ENCODE data around the gene NTMT1. TPM values are rescaled to one million over a fixed set of nuclear protein-coding genes. Genes with fewer than 3 reads are reported as not detected.

The NTMT1 gene
- total and polyA plus RNA-seq, 9 of the 15 experiments (the other 6 are each of a cell fraction or from before 2014, with no cell fraction given), result 42.1 to 116 (median 74.7) TPM

DNA sequence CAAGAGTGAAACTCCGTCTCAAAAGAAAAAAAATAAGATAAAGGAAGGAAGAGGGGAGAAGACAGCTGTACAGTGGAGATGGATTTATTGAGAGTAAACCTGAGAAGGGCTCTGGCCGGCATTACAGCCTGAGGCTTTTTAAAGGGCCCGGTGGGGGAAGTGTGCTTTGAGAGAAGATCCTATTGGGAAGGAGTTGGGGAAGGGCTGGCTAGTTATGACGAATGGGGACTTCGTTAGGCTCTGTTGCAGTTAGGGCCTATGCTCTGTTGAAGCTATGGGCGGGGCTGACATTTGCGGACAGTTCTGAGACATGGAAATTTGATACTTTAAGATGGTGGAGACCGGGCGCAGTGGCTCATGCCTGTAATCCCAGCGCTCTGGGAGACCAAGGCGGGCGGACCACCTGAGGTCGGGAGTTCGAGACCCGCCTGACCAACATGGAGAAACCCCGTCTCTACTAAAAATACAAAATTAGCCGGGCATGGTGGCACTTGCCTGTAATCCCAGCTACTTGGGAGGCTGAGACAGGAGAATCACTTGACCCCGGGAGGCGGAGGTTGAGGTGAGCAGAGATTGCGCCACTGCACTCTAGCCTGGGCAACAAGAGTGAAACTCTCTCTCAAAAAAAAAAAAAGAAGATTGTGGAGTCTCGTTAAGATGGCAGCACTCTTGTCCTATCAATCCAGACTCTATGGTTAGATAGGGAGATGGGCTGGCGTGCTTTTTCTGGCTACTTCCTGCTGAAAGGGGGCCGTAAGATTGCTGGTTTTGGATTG lies 38.3 kb upstream of the NTMT1 start (continued):
- TF ChIP-seq, protein P1, sequence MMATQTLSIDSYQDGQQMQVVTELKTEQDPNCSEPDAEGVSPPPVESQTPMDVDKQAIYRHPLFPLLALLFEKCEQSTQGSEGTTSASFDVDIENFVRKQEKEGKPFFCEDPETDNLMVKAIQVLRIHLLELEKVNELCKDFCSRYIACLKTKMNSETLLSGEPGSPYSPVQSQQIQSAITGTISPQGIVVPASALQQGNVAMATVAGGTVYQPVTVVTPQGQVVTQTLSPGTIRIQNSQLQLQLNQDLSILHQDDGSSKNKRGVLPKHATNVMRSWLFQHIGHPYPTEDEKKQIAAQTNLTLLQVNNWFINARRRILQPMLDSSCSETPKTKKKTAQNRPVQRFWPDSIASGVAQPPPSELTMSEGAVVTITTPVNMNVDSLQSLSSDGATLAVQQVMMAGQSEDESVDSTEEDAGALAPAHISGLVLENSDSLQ (IDR thresholded peaks at IDR 0.05), result peak; percentile 89
- TF ChIP-seq NCOA1 (IDR thresholded peaks at IDR 0.05; ENCODE audit: low read depth) (no peak), SMARCA4 (IDR thresholded peaks at IDR 0.05) (peak; percentile 60; the same call in 1 of the 2 replicates), NUFIP1 (IDR thresholded peaks at IDR 0.05; ENCODE audit: partially characterized antibody) (no peak), EP400 (IDR thresholded peaks at IDR 0.05) (peak; percentile 45), ZBTB33 (CRISPR knock-in tag; IDR thresholded peaks at IDR 0.05) (peak; percentile 53; the same call in 1 of the 2 replicates), TEAD2 (tag; IDR thresholded peaks at IDR 0.05) (peak; percentile 70; the same call in 1 of the 2 replicates), BCOR (IDR thresholded peaks at IDR 0.05) (peak; percentile 85), DPF2 (IDR thresholded peaks at IDR 0.05) (peak; percentile 76), CAMTA2 (CRISPR knock-in tag; conservative IDR thresholded peaks at IDR 0.05) (no peak), PHF21A (IDR thresholded peaks at IDR 0.05; ENCODE audit: borderline replicate concordance, low read depth) (peak; percentile 61; the same call in 1 of the 2 replicates), NEUROD1 (IDR thresholded peaks at IDR 0.05; ENCODE audit: borderline replicate concordance, low read depth, low read length, partially characterized antibody) (peak; percentile 35), KHSRP (IDR thresholded peaks at IDR 0.05) (no peak), ZC3H4 (CRISPR knock-in tag; IDR thresholded peaks at IDR 0.05; ENCODE audit: borderline replicate concordance) (no peak), ZNF740 (CRISPR knock-in tag; IDR thresholded peaks at IDR 0.05) (no peak), ZNF740 (tag; IDR thresholded peaks at IDR 0.05) (peak in 1 of 2 experiments; percentile 87; a peak in 3 of 4 replicates), SREBF1 (IDR thresholded peaks at IDR 0.05; ENCODE audit: borderline replicate concordance, low read depth, low read length) (no peak), DDX20 (tag; IDR thresholded peaks at IDR 0.05; ENCODE audit: low read depth) (peak; percentile 86), MTA2 (IDR thresholded peaks at IDR 0.05; ENCODE audit: low read depth) (no peak), ZBTB17 (CRISPR knock-in tag; IDR thresholded peaks at IDR 0.05) (peak; percentile 65; the same call in 1 of the 2 replicates), ZKSCAN8 (CRISPR knock-in tag; IDR thresholded peaks at IDR 0.05) (peak; percentile 49; the same call in 1 of the 2 replicates)
- TF ChIP-seq, protein P2, sequence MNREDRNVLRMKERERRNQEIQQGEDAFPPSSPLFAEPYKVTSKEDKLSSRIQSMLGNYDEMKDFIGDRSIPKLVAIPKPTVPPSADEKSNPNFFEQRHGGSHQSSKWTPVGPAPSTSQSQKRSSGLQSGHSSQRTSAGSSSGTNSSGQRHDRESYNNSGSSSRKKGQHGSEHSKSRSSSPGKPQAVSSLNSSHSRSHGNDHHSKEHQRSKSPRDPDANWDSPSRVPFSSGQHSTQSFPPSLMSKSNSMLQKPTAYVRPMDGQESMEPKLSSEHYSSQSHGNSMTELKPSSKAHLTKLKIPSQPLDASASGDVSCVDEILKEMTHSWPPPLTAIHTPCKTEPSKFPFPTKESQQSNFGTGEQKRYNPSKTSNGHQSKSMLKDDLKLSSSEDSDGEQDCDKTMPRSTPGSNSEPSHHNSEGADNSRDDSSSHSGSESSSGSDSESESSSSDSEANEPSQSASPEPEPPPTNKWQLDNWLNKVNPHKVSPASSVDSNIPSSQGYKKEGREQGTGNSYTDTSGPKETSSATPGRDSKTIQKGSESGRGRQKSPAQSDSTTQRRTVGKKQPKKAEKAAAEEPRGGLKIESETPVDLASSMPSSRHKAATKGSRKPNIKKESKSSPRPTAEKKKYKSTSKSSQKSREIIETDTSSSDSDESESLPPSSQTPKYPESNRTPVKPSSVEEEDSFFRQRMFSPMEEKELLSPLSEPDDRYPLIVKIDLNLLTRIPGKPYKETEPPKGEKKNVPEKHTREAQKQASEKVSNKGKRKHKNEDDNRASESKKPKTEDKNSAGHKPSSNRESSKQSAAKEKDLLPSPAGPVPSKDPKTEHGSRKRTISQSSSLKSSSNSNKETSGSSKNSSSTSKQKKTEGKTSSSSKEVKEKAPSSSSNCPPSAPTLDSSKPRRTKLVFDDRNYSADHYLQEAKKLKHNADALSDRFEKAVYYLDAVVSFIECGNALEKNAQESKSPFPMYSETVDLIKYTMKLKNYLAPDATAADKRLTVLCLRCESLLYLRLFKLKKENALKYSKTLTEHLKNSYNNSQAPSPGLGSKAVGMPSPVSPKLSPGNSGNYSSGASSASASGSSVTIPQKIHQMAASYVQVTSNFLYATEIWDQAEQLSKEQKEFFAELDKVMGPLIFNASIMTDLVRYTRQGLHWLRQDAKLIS (CRISPR knock-in tag; IDR thresholded peaks at IDR 0.05), result peak; percentile 46; the same call in 1 of the 2 replicates

Measured in K562 (cell line).